ENCODE results near the gene CLDN5.

Gene CLDN5

DNA sequence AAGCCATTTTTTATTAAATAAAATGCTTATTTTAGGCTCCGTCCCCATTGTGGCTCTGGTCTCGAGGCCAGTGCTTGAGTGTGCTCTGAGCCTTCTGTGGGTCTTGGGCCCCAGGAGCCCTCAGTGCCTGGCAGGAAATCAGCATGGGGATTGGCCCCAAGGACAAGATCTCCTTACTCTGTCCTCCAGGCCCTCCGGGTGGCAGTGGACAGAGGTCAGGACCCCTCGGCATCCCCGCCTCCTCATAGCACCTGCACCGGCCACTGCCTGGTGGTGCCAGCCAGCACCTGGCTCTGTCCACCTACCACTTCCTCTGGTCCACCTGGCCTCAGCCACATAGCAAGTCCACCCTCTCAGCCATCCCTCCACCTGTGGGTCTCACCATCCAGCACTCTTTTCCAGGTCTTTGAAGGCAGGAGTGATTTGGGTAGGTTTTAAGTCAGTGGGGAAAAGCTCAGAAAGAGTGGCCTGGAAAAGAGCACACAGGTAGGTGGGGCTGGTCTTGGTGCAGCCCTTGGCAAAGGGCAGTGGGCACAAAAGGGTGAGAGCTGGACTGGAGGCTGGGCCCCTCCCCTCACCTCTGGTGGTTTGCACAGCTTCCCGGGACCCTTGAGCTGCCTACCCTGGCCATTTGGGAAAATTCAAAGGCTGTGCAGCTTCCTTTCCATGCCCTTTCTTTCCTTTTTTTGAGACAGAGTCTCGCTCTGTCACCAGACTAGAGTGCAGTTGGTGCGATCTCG lies 3.5 kb downstream of the CLDN5 start:
- no peak for DNase-seq

DNA sequence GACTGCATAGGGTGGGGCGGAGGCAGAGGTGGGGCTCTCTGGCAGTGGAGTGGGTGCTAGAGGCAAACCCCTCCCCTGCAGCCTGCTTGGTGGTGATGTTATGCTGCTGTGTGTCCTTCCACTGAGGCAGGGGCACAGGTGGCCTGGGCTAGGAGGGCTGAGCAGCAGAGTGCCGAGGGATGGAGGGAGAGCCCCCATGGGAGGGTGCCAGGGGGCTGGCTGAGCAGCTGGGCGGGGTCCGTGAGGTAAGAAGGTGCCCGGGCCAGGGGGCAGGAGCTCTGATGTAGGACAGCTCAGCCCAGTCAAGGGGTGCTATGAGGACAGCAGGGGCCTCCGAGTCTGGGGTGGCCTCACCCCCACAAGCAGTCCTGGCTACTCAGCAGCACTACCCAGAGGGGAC lies 4.2 kb downstream of the CLDN5 start:
- no peak for DNase-seq

DNA sequence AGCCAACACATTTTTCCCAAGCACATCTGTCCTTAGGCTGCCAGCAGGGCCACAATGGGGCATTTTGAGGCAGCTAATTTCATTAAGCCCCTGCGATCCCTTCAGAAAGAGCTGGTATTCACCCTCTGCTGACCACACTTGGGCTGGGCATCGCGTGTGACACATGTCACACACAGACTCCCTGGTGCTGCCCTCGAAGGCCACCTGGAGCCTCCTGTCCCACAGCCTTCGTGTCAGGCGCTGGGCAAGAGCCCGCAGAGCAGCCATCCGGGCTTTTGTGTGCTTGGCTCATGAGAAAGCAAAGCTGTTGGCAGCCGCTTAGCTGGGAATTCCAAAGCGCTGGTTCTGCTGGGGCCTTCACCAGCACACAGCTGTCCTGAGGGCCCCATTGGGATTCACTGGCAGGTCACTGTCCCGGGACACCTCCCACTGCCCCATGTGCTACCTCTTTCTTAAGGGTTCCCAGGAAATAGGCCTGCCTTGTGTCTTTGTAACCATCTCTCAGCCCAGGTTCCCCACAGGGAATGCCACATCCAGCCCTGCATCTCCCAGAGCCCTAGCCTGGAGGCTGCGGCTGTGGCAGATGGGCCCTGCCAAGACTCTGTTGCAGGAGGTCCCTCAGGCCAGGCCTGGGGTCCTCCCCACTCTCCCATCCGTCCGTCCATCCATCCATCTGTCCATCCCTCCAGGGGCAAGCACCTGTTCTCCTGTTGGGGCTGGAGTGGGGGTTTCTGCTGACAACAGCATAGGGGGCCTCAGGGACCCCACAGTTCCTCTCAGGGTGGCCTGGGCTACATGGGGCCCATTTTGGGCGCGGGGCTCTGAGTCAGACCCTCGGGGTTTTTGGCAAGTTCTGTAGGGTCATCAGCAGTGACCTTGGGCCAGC lies 4.9 kb downstream of the CLDN5 start:
- DNase-seq, result no peak

DNA sequence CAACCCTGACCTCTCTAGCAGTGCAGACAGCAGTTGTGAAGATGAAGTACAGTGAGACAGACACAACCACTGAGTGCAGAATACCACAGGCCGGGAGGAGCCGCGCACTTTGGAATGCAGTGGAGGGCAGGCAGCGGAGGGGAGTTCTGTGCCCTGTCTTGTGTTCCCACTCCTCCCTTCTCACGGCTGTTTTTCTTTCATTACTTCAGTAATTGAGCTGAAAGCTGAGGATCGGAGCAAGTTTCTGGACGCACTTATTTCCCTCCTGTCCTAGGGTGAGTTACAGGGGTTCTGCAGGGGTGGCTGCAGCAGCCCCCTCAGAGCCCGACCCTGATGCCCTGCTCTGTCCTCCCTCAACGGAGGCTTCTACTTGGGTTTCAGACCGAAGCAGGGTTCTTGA lies 5.6 kb downstream of the CLDN5 start:
- no peak for DNase-seq

GRCh38 chr22:19517919-19518611 lies 6.1 kb downstream of the CLDN5 start:
- DNase-seq, result no peak

DNA sequence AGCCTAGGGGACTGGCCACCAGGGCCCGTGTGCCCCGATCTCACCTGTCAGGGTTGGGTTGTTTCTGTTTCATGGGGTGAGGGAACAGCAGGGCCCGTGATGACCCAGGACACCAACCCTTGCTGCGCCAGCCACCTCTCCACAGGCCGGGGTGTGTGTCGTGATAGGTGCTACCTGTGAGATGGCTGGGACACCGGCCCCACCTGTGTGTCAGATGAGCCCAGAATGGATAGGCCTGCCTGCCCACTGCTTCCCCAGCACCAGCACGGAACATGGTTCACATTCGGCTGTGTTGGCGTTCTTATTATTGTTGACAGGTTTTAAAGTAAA lies 7.1 kb downstream of the CLDN5 start:
- DNase-seq, result no peak

DNA sequence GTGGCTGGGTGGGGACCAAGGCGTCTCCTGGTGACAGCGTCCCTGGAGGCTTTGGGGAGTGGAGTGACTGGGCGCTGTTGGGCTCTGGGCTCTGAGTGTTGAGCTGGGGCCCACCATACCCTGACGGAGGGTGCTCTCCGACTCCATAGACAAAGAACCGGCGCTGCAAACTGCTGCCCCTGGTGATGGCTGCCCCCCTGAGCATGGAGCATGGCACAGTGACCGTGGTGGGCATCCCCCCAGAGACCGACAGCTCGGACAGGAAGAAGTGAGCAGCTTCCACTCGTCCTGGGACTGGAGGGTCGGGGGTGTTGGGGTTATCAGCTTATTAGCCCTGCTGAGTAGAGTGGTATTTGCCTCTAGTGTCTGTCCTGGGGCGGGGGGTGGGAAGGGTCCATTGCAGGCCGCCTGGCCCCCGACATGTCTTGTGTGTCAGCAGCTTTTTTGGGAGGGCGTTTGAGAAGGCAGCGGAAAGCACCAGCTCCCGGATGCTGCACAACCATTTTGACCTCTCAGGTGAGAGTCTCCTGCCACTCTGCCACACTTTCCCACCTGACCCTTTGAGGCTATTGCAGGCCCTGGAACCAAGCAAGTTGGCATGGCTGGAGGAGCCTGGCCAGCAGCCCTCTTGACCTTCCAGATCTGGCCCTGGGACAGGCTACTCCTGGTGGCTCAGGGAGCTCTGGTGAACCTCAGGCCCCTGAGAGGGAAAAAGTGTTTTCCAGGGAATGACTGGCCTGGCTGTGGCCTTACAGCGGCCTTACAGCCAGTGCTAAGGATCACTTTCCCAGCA lies 7.6 kb downstream of the CLDN5 start:
- DNase-seq, result no peak

DNA sequence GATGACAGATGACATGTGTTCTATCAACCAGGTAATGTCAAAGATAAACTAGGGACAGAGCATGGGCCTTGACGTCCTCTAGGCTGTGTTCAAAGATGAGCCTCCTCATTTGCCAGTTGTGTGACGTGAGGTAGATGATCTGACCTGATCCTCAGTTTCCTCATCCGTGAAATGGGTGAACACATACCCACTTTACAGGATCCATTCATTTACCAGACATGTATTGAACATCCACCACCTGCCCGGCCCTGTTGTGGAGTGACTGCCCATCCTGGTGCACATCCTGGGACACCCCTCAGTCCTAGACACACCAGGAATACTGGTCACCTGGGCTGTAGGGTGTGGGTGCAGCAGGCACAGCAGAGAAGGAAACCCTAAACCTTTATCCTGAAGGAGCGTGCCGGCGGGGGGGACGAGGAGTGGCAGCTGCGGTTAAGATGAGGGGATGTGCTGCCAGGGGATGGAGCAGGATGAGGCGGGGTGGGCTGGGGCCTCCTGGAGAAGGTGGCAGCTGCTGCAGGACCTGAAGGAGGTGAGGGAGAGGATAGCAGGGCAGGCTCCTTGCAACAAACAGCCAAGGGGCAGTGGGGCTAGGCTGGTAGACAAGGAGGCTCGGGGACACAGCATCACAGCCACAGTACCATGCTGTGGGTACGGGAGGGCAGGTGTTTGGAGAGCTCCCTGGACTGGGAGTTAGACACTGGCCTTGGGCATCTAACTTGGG lies 8.4 kb downstream of the CLDN5 start:
- no peak for DNase-seq

GRCh38 chr22:19514831-19515565 lies 9.2 kb downstream of the CLDN5 start:
- no peak for DNase-seq

- DNase-seq, result no peak
These were observed 10.4 kb downstream of the CLDN5 start for GRCh38 chr22:19513823-19514222.

DNA sequence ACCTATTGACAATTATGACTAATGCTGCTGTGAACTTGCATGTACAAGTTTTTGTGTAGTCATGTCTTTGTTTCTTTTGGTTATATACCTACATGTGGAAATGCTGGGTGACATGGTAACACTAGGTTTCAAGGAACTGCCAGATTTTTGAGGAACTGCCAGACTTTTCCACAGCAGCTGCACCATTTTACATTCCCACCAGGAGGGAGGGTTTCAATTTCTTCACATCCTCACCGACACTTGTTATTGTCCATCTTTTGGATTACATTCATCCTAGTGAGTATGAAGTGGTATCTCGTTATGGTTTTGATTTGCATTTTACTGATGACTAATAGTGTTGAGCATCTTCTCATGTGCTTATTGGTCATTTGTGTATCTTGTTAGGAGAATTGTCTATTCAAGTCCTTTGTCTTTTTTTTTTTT lies 13.3 kb downstream of the CLDN5 start:
- DNase-seq, result no peak

DNA sequence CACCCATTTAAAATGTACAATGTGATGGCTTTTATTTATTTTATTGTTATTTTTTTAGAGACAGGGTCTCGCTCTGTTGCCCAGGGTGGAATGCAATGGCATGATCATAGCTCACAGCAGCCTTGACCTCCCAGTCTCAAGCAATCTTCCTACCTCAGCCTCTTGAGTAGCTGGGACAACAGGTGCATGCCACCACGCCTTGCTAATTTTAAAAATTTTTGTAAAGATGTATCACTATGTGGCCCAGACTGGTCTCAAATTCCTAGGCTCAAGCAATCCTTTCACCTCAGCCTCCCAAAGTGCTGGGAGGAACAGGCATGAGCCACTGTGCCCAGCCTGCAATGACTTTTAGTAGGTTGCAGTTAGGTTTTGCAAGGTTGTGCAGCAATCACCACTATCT lies 14.3 kb downstream of the CLDN5 start:
- DNase-seq, result no peak

GRCh38 chr22:19509191-19509590 lies 15.0 kb downstream of the CLDN5 start:
- DNase-seq, result no peak

DNA sequence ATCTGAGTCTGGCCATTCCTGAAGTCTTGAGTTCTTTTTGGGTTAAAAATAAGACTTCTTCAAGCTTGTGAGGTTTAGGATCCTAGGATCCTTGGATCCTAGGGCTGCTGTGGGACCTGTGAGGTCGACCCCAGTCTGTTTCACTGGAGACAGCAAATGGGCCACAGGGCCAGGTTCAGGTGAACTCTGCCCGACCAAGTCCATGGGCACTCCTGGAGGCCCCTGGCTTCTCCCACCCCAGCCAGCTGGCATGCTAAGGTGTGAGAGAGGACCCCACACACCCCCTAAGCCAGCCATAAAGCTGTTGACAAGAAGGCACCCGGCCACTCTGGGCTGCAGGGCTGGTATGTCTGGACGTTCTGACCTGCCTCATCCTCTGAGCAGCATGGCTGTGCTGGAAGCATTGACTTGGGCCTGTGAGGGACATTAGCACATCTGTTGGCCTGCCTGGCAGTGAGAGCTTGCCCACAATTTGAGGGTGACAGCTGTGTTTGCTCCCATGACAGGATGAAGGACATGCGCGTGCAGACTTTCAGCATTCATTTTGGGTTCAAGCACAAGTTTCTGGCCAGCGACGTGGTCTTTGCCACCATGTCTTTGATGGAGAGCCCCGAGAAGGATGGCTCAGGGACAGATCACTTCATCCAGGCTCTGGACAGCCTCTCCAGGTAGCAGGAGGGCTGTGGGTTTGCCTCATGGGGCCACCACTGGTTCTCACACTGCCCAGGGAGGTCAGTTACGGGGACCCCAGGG lies 16.0 kb downstream of the CLDN5 start:
- no peak for DNase-seq

- no peak for DNase-seq
These were observed 16.7 kb downstream of the CLDN5 start for GRCh38 chr22:19507534-19507861.

DNA sequence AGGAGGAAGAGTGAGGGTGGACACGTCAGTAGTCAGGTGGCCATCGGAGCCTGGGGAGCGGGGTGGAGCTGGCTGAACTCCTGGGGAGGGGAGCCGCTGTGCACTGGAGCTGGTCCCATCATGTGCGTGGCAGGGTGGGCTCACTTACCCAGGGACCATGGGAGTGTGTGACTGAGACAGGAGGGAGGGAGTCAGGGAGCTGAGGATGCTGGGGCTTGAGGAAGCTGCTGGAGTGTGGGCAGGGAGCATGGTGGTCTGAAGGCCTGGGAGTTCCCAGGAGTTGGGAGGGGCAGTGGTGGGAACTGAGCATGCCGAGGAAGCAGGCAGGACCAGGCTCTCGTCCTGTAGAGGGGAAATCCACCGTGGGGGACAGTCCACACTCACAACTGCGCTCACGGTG lies 18.0 kb downstream of the CLDN5 start:
- DNase-seq, result no peak

DNA sequence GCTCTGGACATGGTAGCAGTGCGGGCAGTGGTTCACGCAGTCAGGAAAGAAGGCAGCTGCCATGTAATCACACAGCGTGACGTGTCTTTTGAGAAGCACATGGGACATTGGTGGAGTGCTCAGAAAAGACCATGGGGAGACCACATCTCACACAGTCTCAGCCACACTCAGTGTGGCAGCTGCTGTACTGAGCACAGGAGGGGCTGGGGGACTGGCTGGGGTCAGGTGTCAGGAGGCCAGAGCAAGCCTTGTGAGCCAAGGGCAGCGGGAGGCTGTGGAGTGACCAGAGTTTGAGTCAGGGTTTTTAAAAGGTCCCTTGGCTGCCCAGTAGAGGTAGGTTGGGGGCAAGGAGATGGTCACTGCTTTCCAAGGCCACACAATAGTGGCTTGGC lies 18.5 kb downstream of the CLDN5 start:
- no peak for DNase-seq

- DNase-seq, result no peak
These were observed 19.1 kb downstream of the CLDN5 start for GRCh38 chr22:19504900-19505734.

GRCh38 chr22:19503869-19504268 lies 20.3 kb downstream of the CLDN5 start:
- no peak for DNase-seq

GRCh38 chr22:19503367-19503766 lies 20.8 kb downstream of the CLDN5 start:
- DNase-seq, result no peak
